Activated naive CD8-positive, alpha-beta T cell treated with anti-CD3 and anti-CD28 coated beads, Interleukin-2, amount 10 ng/mL, durations not matched to agents 7 days and 5 days (primary cell): Measurements from ENCODE around the gene CA10. TPM values are rescaled to one million over a fixed set of nuclear protein-coding genes. Genes with fewer than 3 reads are reported as not detected.

ENCODE experiments used
- ATAC-seq: fragments of 150-1000 bp; cut with Tn5 transposase; one replicate; pipeline ENCODE4 v1.10.0; 2021; ENCODE audit warnings: low read depth, moderate library complexity
- POLR2A ChIA-PET: fragments of 350-600 bp; sonication (Branson Sonifier 250); formaldehyde crosslinking; loops from one replicate; lab custom pipeline; 2021; ENCODE audit warnings: antibody characterized with exemption; lab: Charles Lee
- DNase-seq: peaks from one replicate; pipeline ENCODE4 v3.0.0; 2021
- H3K27ac Mint-ChIP-seq: one replicate; pipeline ENCODE4 v1.8.0; 2022; ENCODE audit warnings: mild to moderate bottlenecking, mixed read lengths
- H3K27me3 Mint-ChIP-seq: one replicate; pipeline ENCODE4 v1.8.0; 2022; ENCODE audit warnings: mild to moderate bottlenecking, moderate library complexity, mixed read lengths
- H3K36me3 Mint-ChIP-seq: one replicate; pipeline ENCODE4 v1.8.0; 2021; ENCODE audit warnings: mild to moderate bottlenecking, mixed read lengths
- H3K4me1 Mint-ChIP-seq: one replicate; pipeline ENCODE4 v1.8.0; 2021; ENCODE audit warnings: mixed read lengths
- H3K4me3 Mint-ChIP-seq: one replicate; pipeline ENCODE4 v1.8.0; 2022; ENCODE audit warnings: mild to moderate bottlenecking, moderate library complexity, mixed read lengths
- H3K9me3 Mint-ChIP-seq: one replicate; pipeline ENCODE4 v1.8.0; 2021; ENCODE audit warnings: mixed read lengths
- total RNA-seq, 2 experiments: library from RNA; stranded (reverse); gene quantifications; one replicate each; pipeline ENCODE4 v1.2.3, GENCODE V29; 2021

Gene CA10
- total RNA-seq, 2 experiments from 2014 or later, result 0.20 TPM; not detected in 1

- peaks cover 5% of the 10 kb centered on the region for H3K27me3 Mint-ChIP-seq
- POLR2A ChIA-PET, result no interaction called here
- no peaks in the 10 kb centered on the region for H3K36me3 Mint-ChIP-seq
- no peak for DNase-seq
- ATAC-seq, result no peak
- H3K9me3 Mint-ChIP-seq, result no peaks in the 10 kb centered on the region
- H3K4me3 Mint-ChIP-seq, result no peak overlapping the region
- no peak overlapping the region for H3K27ac Mint-ChIP-seq
- H3K4me1 Mint-ChIP-seq, result no peaks in the 10 kb centered on the region
Observed at GRCh38 chr17:51638971-51639370, 519.5 kb downstream of the CA10 start.

DNA sequence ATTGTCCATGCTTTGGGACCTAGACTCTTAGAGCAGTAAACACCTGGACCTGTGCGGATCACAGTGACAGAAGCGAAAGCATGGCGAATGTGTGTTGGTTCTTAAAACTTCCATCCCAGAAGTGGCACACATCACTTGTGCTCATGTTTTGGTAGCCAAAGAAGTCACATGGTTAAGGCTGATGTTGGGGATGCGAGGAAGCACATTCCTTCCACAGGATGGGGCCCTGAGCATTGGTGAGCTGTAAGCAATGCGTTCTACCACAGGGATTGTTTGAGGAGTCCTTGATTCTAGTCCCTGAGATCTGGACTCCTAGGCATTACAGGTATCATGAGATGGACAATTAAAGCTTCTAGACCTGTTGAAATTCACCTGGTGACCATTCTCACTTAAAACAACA, 522.2 kb downstream of the CA10 start:
- peaks cover 6% of the 10 kb centered on the region for H3K27me3 Mint-ChIP-seq
- no peaks in the 10 kb centered on the region for H3K9me3 Mint-ChIP-seq
- H3K4me3 Mint-ChIP-seq, result no peak overlapping the region
- DNase-seq (no peak), ATAC-seq (no peak)
- H3K4me1 Mint-ChIP-seq, result no peaks in the 10 kb centered on the region
- H3K36me3 Mint-ChIP-seq, result no peaks in the 10 kb centered on the region
- H3K27ac Mint-ChIP-seq, result no peak overlapping the region
- POLR2A ChIA-PET, result no interaction called here

- no peaks in the 10 kb centered on the region for H3K36me3 Mint-ChIP-seq
- no peak for DNase-seq
- H3K4me3 Mint-ChIP-seq, result no peak overlapping the region
- ATAC-seq, result no peak
- POLR2A ChIA-PET, result no interaction called here
- peaks cover 5% of the 10 kb centered on the region for H3K27me3 Mint-ChIP-seq
- no peaks in the 10 kb centered on the region for H3K4me1 Mint-ChIP-seq
- no peak overlapping the region for H3K27ac Mint-ChIP-seq
- no peaks in the 10 kb centered on the region for H3K9me3 Mint-ChIP-seq
Observed at GRCh38 chr17:51630101-51630671, 528.3 kb downstream of the CA10 start.

- POLR2A ChIA-PET, result no interaction called here
- Mint-ChIP-seq H3K27ac (no peak overlapping the region), H3K36me3 (no peaks in the 10 kb centered on the region), H3K4me1 (no peaks in the 10 kb centered on the region), H3K4me3 (no peak overlapping the region), H3K9me3 (no peaks in the 10 kb centered on the region), H3K27me3 (peaks cover 5% of the 10 kb centered on the region)
- ATAC-seq (no peak), DNase-seq (no peak)
Observed at GRCh38 chr17:51629232-51629631, 529.3 kb downstream of the CA10 start.

GRCh38 chr17:51627779-51628178, 530.7 kb downstream of the CA10 start:
- ATAC-seq, result no peak
- POLR2A ChIA-PET, result no interaction called here
- Mint-ChIP-seq H3K27me3 (peaks cover 12% of the 10 kb centered on the region), H3K36me3 (no peaks in the 10 kb centered on the region), H3K4me1 (no peaks in the 10 kb centered on the region), H3K27ac (no peak overlapping the region), H3K9me3 (peaks cover 2% of the 10 kb centered on the region), H3K4me3 (no peak overlapping the region)
- DNase-seq, result no peak

DNA sequence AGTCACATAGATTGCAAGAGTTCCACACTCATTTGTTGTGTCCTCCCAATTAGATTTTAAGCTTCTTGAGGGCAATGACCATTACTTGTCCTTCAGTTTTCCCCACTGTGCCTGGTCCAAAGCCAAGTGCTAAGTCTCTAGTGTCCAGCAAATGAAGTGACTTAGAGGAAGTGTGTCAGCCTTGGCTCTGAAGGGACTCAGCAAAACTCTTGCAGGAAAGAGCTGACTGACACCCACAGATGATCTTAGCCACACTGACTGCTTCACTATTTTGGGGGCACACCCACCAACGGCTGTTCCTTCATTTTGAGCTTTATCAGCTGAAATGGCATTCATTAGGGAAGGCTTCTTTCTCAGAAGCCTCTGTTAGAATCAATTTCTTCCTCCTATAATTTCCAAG, 540.0 kb downstream of the CA10 start:
- no peaks in the 10 kb centered on the region for H3K4me1 Mint-ChIP-seq
- POLR2A ChIA-PET, result no interaction called here

GRCh38 chr17:51617986-51618385, 540.5 kb downstream of the CA10 start:
- no peaks in the 10 kb centered on the region for H3K9me3 Mint-ChIP-seq
- H3K4me1 Mint-ChIP-seq, result no peaks in the 10 kb centered on the region
- no peak for ATAC-seq

More for the DNA sequence above, 540.0 kb downstream of the CA10 start:
- ATAC-seq (no peak), DNase-seq (no peak)
- Mint-ChIP-seq H3K27ac (no peak overlapping the region), H3K4me3 (no peak overlapping the region), H3K36me3 (no peaks in the 10 kb centered on the region), H3K9me3 (no peaks in the 10 kb centered on the region), H3K27me3 (peaks cover 11% of the 10 kb centered on the region)

GRCh38 chr17:51613255-51613654, 545.3 kb downstream of the CA10 start:
- POLR2A ChIA-PET, result no interaction called here
- Mint-ChIP-seq H3K27ac (no peak overlapping the region), H3K36me3 (no peaks in the 10 kb centered on the region), H3K9me3 (no peaks in the 10 kb centered on the region), H3K4me1 (peaks cover 3% of the 10 kb centered on the region), H3K27me3 (peaks cover 8% of the 10 kb centered on the region), H3K4me3 (no peak overlapping the region)
- no peak for DNase-seq
- no peak for ATAC-seq

More at GRCh38 chr17:51617986-51618385, 540.5 kb downstream of the CA10 start:
- POLR2A ChIA-PET, result no interaction called here
- DNase-seq, result no peak
- Mint-ChIP-seq H3K27me3 (peaks cover 11% of the 10 kb centered on the region), H3K36me3 (no peaks in the 10 kb centered on the region), H3K4me3 (no peak overlapping the region), H3K27ac (no peak overlapping the region)

GRCh38 chr17:51612692-51613091, 545.8 kb downstream of the CA10 start:
- no peak overlapping the region for H3K27ac Mint-ChIP-seq
- POLR2A ChIA-PET, result no interaction called here

DNA sequence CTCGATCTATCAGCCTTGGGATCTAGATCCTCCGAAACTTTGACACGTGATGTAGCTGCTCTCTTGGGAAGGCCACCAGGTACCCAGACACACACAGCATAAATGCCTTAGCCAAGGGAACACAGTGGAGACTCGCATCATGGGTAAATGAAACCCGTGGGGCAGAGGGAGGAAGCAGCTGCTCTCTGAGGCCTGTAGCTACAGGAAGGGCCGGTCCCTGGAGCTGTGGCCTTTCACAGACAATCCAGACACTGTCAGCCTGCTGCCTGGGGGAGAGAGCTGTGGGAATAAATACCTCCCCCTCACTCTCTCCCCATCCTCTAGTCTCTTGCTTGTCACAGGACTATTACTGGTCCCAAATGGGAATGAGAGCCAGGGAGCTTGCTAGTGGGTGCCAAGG, 546.9 kb downstream of the CA10 start:
- H3K4me3 Mint-ChIP-seq, result no peak overlapping the region
- H3K9me3 Mint-ChIP-seq, result no peaks in the 10 kb centered on the region
- H3K27ac Mint-ChIP-seq, result no peak overlapping the region
- H3K36me3 Mint-ChIP-seq, result no peaks in the 10 kb centered on the region
- no peaks in the 10 kb centered on the region for H3K27me3 Mint-ChIP-seq
- POLR2A ChIA-PET, result no interaction called here
- DNase-seq (no peak), ATAC-seq (no peak)
- peaks cover 3% of the 10 kb centered on the region for H3K4me1 Mint-ChIP-seq

More at GRCh38 chr17:51612692-51613091, 545.8 kb downstream of the CA10 start:
- ATAC-seq, result no peak
- Mint-ChIP-seq H3K9me3 (no peaks in the 10 kb centered on the region), H3K4me3 (no peak overlapping the region), H3K27me3 (peaks cover 4% of the 10 kb centered on the region), H3K4me1 (peaks cover 3% of the 10 kb centered on the region), H3K36me3 (no peaks in the 10 kb centered on the region)
- DNase-seq, result no peak

- H3K27me3 Mint-ChIP-seq, result no peaks in the 10 kb centered on the region
- POLR2A ChIA-PET, result no interaction called here
- DNase-seq, result no peak
- H3K9me3 Mint-ChIP-seq, result no peaks in the 10 kb centered on the region
- peaks cover 3% of the 10 kb centered on the region for H3K4me1 Mint-ChIP-seq
- H3K4me3 Mint-ChIP-seq, result no peak overlapping the region
- no peak overlapping the region for H3K27ac Mint-ChIP-seq
- ATAC-seq, result no peak
- no peaks in the 10 kb centered on the region for H3K36me3 Mint-ChIP-seq
Observed at GRCh38 chr17:51610834-51611233, 547.7 kb downstream of the CA10 start.

DNA sequence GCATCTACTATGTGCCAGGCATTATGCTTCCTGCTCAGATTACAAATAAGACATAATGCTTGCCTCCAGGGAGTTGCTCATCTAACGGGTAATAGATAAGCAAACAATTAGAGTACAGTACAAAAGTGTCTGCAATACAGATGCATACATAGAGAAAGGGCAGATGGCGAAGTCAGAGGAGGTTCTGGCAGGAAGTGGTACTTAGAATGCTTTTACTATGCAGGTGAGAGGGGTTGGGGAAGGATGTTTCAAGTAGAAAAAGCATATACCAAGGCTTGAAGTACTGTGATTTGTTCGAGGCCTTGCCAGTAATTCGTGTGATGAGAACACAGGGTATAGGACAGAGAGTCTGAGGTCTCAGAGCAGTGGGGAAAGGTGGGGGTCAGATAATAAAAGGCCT, 548.4 kb downstream of the CA10 start:
- no peak for ATAC-seq
- Mint-ChIP-seq H3K9me3 (no peaks in the 10 kb centered on the region), H3K36me3 (no peaks in the 10 kb centered on the region), H3K4me1 (peaks cover 3% of the 10 kb centered on the region), H3K27ac (no peak overlapping the region), H3K4me3 (no peak overlapping the region), H3K27me3 (no peaks in the 10 kb centered on the region)
- POLR2A ChIA-PET, result no interaction called here
- no peak for DNase-seq

- H3K36me3 Mint-ChIP-seq, result no peaks in the 10 kb centered on the region
- DNase-seq (no peak), ATAC-seq (no peak)
- H3K27me3 Mint-ChIP-seq, result no peaks in the 10 kb centered on the region
- no peak overlapping the region for H3K27ac Mint-ChIP-seq
- POLR2A ChIA-PET, result no interaction called here
- H3K9me3 Mint-ChIP-seq, result no peaks in the 10 kb centered on the region
- no peak overlapping the region for H3K4me3 Mint-ChIP-seq
- peaks cover 3% of the 10 kb centered on the region for H3K4me1 Mint-ChIP-seq
Observed at GRCh38 chr17:51608251-51608933, 550.1 kb downstream of the CA10 start.

GRCh38 chr17:51607512-51607911, 551.0 kb downstream of the CA10 start:
- Mint-ChIP-seq H3K4me1 (peaks cover 3% of the 10 kb centered on the region), H3K36me3 (no peaks in the 10 kb centered on the region), H3K27me3 (no peaks in the 10 kb centered on the region), H3K9me3 (no peaks in the 10 kb centered on the region), H3K4me3 (no peak overlapping the region), H3K27ac (no peak overlapping the region)
- ATAC-seq (no peak), DNase-seq (no peak)
- POLR2A ChIA-PET, result no interaction called here
